HG02970 (cell line): Measurements from ENCODE around the gene ABLIM2.

Source experiments
- ATAC-seq: cut with Tn5 transposase; IDR thresholded peaks from one replicate; pipeline ENCODE4 v1.9.1; 2021; ENCODE audit warnings: mild to moderate bottlenecking, moderate library complexity, moderate number of reproducible peaks; ENCODE audit not compliant: unreplicated experiment, low FRiP score

The ABLIM2 gene

DNA sequence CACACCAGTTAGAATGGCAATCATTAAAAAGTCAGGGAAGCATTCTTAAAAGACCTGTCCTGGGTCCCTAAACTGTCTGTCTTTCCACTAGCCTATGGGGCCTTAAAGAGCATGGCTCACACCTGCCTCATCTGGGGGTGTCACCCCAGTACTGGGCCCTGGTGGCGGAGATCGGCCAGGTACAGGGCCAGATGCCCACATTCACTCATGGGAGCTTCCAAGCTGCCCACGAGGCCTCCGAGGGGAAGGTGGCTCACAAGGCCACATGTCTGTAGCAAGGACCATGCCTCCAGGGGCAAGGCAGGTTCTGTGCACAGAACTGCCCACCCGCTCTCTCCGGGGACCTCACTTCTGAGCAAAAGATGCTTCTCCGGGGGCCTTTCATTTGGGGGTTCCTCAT is 163.5 kb downstream of the ABLIM2 start:
- no peak for ATAC-seq

DNA sequence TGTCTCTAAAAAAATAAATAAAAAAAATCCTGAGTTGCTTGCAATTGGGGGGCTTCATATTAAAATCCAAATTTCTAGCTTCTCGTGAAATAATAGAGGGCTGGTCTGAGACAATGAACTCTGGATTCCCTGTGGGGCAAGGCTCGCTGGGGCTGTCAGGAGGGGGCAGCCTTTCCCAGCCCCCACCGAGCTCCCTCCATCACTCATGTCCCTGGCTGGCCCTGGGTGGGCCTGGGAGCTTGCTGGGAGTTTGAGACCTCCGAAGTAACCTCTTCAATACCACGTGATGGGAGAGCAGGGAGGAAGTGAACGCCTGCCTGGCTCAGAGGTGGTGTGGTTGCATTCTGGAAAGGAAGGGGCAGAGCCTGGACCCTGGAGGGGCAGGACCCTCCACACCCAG is 164.9 kb downstream of the ABLIM2 start:
- no peak for ATAC-seq

DNA sequence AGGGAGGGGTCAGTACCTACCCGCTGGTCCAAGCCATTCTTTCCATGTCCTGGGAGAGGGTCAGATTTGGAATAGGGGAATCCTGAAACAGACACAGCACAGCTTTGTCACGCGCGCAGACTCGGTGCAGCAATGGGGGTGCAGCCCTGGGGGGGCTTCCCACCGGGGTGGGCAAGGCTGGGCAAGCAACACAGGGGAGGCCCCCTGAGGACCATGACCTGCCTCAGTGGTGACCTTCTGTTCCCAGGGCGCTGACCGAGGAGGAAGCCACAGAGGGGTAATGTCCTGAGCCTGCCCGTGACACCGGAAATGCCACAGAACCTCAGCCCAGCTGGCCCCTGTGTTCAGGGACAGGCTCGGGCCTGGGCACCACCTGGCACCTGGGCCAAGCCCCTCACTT is 165.8 kb downstream of the ABLIM2 start:
- no peak for ATAC-seq

DNA sequence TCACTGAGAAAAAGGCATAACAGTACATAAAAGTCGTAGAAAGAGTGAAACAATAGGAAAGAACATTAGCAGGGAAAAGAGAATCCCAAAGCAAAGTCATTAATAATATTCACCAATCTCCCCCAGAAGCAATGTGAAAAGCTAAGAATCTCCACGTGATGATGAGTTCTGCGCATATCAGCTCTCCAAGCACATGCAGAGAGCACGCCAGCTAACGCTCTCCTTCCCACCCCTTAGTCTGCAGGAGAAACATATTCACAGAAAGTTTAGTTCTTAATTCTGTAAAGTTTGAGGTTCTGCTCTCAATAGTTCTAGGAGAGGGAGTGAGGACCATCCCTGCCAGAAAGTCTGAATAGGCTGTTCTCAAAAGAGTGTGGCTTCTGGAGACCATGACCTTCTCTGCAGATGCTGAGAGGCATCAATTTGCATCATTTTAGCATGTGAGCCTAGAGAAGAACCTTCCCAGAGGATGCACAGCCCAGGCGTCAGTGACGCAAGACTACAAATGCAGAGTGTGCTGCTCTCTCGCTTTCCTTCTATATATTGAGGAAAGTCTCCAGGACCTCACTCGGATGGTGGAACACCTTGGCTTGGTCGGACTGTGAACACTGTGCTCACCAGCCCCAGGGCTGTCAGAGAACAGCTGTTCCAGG is 167.7 kb downstream of the ABLIM2 start:
- ATAC-seq, result no peak

DNA sequence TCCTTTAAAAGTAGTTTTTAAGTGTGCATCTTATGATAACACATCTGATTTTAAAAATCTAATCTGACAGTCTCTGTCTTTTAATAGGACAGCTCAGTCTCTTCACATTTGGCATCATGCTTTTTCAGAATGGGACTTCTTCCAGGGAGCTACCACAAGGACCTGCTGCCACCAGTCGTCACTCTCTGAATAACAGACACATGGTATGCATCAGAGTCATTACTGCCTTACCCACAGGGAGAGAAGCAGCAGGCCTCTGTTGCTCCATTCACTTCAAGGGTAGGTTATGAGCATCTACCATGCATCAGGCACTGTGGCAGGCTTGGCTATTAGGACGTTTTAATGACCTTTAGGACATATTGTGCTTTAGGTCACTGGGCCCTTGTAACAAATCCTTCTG is 169.0 kb downstream of the ABLIM2 start:
- no peak for ATAC-seq

DNA sequence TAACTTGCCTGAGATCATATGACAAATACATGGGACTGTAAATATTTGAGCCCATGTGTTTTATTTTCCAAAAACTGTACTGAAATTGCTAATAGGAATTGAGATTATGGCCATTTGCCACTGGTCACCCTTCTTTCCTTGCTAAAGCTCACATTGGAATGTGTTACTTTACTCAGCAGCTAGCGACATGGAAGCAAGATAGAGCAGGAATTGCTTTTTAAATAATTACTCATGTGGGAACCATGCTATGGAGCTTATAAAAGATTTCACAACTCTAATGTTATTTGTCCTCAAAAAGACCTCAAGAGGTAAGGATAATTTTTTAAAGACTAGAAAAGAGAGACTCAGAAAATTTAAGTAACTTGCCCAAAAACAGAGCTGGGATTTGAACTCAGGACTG is 170.2 kb downstream of the ABLIM2 start:
- ATAC-seq, result no peak

DNA sequence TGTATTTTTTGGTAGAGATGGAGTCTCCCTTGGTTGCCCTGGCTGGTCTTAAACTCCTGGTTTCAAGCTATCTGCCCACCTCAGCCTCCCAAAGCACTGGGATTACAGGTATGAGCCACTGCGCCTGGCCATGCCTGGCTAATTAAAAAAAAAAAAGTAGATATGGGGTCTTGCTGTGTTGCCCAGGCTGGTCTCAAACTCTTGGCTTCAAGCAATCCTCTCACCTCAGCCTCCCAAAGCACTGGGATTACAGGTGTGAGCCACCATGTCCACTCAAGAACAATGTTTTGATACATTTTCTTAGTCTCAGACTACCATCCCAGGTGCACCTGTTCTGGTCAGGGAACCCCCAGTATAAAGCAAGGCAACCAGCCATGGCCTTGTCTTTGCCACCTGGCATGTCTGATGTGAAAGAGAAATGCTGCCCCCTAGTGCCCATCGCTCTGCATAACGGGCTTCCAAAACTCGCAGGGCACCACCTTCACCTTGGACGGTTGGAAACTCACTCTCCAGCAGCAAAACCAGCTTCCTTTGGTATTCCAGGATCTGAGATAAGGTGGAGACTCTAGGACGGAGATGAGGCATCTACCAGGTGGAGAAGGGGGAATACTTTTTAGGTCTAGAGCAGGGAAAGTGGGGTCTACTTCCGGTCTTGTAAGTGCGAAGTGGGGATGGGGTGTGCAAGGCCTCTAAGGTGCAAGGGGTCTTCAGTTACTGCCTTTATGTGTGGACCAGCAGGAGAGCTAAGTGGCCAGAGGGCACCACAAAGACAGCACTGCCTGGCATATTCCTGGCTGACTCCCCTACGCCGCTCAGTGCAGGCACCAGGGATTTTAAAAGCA is 171.2 kb downstream of the ABLIM2 start:
- no peak for ATAC-seq

DNA sequence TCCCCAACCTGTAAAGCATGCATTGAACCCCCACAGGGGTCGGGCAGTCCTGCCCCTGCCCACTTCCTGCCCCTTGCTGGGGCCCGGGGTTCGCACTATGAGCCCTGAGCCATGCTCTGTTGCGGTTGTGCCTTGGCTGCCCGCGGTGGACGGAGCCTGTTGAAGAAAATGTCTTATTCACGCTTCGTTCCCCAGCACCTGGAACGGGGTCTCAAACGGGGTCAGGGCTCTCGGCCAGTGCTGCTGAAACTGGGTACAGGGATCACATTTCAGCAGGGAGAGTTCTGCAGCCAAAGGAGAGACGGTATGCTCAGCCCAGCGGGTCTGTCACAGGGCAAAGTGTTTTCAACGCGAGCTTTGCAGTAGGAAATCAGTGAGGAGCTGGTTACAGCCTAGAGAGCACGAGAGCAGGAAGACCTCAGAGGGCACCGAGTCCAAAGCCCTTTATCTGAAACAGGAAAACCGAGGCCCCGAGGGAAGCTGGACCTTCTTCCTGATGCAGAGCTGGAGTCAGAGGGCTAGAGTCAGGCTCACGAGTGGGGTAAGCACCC is 172.6 kb downstream of the ABLIM2 start:
- no peak for ATAC-seq

DNA sequence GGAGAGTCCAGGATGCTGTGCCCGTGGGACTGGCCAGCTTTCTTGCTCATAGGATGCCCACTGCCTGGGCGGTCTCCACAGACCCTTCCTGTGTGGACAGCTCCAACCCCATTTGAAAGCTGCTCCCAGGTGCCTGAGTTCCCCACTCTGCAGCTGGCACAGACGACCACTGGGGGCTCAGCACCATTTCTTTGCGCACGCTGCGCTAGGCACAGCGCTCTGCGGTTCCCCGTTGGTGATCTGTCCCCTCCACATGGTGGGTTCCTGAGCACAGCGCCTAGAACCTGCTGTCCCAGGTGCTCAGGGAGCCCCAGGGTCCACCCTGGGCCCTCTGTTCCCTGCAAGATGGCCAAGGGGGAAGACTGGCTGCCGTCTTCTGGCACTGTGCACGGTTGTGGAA is 173.5 kb downstream of the ABLIM2 start:
- ATAC-seq, result no peak

DNA sequence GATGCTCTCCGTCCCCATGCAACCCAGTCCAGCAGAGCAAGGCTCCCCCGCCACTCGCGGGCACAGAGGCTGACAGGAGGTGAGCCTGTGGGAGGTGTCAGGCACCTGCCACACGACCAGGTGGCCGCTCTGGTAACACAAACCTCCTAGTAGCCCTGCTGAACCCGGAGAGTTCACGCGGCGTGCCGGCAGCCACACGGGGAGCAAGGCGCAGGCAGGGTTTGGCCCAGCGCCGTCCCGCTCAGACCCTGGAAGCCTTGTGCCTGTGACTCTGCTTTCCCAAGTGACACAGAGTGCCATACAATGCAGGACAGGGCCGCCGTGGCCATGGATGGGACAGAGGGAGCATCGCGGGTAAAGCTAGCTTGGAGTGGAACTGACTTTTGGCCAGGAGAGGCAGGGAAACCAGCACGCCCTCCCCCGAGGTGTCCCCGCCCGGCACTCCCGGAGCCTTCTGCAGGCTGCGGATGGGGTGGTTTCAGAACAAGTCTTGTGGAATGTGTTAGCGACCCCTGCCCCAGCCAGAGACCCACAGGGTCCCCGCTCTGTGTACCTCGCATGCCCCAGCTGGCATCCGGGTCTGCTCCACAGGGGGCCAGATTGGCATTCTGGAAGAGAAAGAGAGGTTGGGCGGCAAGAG is 174.2 kb downstream of the ABLIM2 start:
- no peak for ATAC-seq

DNA sequence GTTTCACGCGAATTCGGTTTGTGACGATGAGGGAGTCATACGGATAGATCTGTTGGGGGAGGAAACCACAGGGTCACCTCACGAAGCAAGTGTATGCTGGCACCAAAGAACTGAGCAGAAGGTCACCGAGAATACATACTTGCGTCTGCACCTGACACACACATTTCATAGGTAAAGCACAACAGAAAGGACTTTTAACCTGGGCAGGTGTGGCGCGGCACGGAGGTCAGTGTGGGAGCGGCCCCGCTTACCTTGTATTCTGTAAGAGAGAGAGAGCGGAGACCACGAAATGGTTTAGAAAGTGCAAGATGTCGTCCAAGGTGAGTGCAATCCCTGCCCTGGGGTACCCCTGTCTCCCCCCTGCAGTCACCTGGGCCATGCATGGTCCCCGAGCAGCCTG is 175.3 kb downstream of the ABLIM2 start:
- no peak for ATAC-seq

DNA sequence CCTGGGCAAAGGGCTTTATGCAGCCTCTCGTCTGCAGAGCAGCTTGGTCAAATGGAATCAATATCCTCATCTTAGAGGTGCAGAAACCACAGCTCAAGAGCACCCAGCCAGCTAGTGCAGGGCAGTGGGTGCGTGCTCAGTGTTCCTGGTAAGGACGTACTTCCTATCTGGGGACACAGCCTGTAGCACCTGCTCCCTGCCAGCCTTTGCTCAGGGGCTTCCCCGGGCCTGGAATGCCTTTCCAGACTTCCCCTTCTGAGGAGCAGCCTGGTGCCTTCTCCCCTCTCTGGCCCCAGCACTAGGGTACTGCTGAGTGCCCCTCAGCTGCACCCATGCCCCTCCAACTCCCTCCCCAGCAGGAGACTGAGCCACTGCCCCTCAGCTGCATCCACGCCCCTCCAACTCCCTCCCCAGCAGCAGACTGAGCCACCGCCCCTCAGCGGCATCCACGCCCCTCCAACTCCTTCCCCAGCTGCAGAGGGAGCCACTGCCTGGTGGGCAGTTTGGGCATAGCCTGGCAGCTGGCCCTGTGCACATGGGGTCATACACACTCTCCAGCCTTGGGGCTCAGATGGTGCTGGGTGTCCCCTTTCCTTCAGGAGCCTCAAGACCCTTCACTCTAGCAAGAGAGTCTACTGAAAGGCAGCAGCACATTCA is 176.7 kb downstream of the ABLIM2 start:
- no peak for ATAC-seq

DNA sequence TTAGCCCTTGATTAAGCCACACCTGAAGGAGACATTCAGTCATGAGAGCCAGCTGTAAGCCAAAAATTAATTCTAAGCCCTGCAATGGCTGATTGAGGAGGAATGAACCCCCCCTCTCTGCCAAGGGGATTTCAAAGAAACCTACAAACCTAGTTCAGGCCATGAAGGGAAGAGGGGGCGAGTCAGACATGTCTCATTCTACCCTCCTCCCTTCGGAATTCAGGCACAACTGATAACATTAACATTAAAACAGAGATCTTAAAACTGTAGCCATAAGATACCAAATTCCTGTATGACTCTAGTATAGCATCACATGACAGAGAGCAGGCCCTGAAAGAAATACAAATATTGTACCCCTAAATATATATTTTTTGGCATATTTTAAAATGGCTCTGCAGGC is 178.6 kb downstream of the ABLIM2 start:
- ATAC-seq, result no peak

DNA sequence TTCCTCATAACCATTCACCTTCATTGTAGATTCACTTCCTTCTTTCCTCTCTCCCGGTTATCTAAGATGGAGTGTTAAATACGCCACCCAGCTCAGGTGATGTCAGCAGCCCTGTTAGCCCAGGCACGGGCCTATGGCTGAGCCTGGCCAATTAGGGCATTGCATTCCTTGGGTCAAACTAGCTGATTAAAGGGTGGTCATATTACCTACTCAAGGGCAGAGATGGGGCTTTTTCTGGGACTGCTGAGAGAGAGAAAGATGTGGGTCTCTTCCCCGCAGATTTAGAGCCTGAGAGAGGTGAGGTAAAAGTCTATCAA is 179.0 kb downstream of the ABLIM2 start:
- ATAC-seq, result no peak

DNA sequence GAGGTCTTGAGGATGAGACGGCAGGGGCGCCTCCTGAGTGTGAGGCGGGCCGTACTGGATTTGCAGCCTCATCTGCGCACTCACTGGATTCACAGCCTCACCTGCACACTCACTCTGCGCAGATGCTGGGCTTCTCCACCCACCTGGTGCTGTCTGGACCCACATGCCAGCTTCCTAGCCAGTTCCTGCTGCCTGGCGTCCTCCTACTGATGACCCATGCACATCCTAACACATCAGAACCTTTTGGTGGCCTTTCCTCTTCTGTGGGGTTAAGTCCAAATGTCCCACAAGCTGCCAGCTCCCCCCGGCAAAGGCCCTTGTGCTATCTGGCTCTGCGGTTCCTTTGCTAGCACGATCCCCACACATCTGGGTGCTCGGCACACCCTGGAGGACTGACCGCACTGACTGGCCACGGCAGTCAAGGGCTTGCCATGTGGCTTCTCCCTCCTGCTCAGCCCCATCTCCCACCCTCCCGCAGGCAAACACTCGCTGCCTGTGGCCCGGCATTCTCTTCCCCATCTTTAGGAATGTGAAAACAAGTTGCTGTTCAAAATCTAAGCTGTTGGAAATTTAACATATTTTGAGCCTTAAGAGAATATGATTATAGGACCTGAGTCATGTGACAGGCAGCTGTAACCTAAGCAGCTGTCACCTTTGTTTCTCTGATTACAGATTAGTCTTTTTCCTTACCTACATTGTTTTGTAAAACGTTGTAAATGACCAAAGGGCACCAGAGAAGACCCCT is 179.5 kb downstream of the ABLIM2 start:
- ATAC-seq, result no peak

DNA sequence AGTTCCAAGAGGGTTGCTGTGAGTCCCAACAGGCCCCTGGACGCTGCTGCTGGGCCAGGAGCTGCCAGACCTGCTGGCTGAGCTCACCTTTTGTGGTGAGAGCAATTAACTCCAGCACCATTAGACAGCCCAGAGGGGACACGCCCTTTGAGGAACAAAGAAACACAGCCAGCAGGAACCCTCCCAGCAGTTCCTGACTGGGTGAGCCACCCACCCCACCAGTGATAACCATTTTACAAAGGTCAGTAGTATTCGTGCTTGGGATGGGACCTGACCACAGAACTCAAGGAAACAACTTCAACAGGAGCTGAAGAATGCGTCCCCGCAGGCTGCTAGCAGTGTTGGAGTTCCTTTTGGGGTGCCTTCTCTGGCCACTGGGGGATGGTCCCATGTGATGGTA is 180.1 kb downstream of the ABLIM2 start:
- ATAC-seq, result no peak

DNA sequence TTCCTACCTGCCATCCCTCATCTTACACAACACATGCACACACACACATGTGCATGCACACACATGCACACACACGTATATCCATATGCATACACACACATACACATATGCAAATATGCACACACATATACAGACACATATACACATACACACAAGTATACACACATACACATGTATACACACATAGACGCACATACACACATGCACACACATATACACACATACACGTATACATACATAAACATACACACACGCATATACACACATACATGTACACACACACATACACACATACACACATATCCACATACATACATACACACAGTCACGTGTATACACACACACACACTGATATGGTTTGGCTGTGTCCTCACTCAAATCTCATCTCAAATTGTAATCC is 182.0 kb downstream of the ABLIM2 start:
- no peak for ATAC-seq

DNA sequence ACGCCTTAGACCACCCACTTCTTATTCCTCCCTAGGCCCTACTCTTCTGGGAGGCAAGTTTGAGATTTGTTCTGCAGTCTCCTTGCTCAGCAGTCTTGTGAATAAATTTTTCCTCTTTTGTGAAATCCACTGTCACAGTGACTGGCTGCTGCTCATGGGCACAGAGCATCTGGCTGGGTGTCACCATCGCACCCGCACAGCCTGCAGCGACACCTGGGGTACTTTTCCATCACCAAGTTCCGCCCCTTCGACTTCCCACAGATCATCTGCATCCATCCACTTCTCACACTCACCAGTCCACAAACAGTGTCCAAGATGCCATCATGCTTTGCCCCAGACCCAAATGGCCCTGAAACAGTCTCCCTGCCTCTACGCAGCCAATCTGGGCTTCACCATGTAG is 182.6 kb downstream of the ABLIM2 start:
- no peak for ATAC-seq

DNA sequence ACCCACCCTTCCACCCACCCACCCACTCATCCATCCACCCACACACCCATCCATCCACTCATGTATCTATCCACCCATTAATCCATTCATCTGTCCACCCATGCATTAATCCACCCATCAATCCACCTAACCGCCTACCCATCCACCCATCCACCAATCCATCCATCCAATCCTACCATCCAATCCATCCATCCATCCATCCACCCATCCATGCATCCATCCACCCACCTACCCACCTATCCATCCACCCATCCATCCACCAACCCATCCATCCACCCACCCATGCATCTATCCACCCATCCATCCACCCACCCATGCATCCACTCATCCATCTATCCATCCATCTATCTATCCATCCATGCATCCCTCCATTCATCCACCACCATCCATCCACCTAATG is 184.2 kb downstream of the ABLIM2 start:
- no peak for ATAC-seq

DNA sequence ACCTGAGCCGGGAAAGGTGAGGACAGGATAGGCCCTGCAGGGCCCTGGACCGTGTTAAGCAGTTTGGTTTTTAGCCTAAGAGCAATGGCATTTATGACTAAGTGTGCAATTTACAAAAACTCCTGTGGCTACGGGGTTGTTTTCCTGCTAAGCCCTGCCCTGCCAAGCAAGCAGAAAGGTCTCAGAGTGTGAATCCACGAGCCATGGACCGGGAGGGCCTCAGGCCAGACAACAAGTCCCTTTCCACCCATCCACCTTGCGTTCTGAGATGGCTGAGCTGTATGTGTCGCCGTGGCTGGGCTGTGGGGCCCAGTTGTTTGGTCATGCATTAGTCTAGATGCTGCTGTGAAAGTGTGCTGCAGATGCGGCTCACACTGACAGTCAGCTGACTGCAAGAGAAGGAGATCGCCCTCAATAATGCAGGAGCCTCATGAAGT is 185.1 kb downstream of the ABLIM2 start:
- no peak for ATAC-seq
